Right lobe of liver (tissue), 6 donors: ENCODE results near the gene APOA5. TPM values are rescaled to one million over a fixed set of nuclear protein-coding genes. Genes with fewer than 3 reads are reported as not detected.
"Not testable (repeated sequence)": the region's sequence is repeated elsewhere in the genome, so short reads cannot be mapped to it uniquely, and the experiment has no call there.

ENCODE experiments used
- ATAC-seq, 4 donors: fragments of 200-7000 bp; cut with Tn5 transposase; one replicate each; pipeline ENCODE4 v1.9.1; 2020; ENCODE audit warnings: mild to moderate bottlenecking in 4 of 4, moderate library complexity in 4 of 4
- DNase-seq, 3 donors: peaks; one replicate each; pipeline ENCODE4 v3.0.0-alpha.2; 2020
- H3K27ac ChIP-seq, 3 donors: fragments of 200-600 bp; one replicate each; pipeline ENCODE4 v1.8.0; 2022
- H3K27me3 ChIP-seq, 2 donors: fragments of 200-600 bp; one replicate each; pipeline ENCODE4 v1.8.0; 2022
- H3K36me3 ChIP-seq, 4 donors: fragments of 200-600 bp; sonication (generic) in 1 of 4; one replicate each; pipeline versions ENCODE4 v1.5.1 to v1.8.0; 2017 to 2022; ENCODE audit warnings: control low read depth in 1 of 4
- H3K4me1 ChIP-seq, 4 donors: fragments of 200-600 bp; sonication (generic) in 1 of 4; one replicate each; pipeline versions ENCODE4 v1.5.1 to v1.8.0; 2017 to 2022; ENCODE audit warnings: control low read depth in 1 of 4
- H3K4me3 ChIP-seq, 3 donors: fragments of 200-600 bp; one replicate each; pipeline ENCODE4 v1.8.0; 2022
- H3K9me3 ChIP-seq, 4 donors: fragments of 200-600 bp; sonication (generic) in 1 of 4; one replicate each; pipeline versions ENCODE4 v1.5.1 to v1.8.0; 2017 to 2022; ENCODE audit warnings: control low read depth in 1 of 4
- POLR2A ChIP-seq: fragments of 450-650 bp; IDR thresholded peaks from one replicate; pipeline ENCODE4 v1.6.1; 2017; ENCODE audit warnings: antibody characterized with exemption, mild to moderate bottlenecking
- WGBS: methylation state at CpG from one replicate; pipeline ENCODE4 v1.1.6; 2018; ENCODE audit warnings: low coverage, low lambda C conversion rate; ENCODE audit not compliant: insufficient coverage; ENCODE audit errors: missing lambda C conversion rate; 5-methylcytosine and 5-hydroxymethylcytosine counted together
- intact Hi-C, 2 donors: fragments of 100-400 bp; cut with DNase I; formaldehyde crosslinking; loops; one replicate each; pipeline versions ENCODE4 v1.11.2 to v1.14.1; 2022
- total RNA-seq, 6 experiments: library from RNA; depleted of rRNA in 2 of 6; stranded (reverse); fragments of >200 nt in 2 of 6; fragmentation: NEBNext Ultra II Directional in 3 of 6; extraction: Animal tissue kit (Norgen Biotek cat#: 25700) in 3 of 6; gene quantifications; one replicate each; pipeline versions ENCODE4 v1.1.0 to v1.2.4, GENCODE V29; 2016 to 2023
- TF ChIP-seq, protein P1 (sequence below), 4 donors: fragments of 200-600 bp in 3 of 4; fragments of 450-650 bp in 1 of 4; IDR thresholded peaks; one replicate each; pipeline versions ENCODE4 v1.5.1 to v1.8.0; 2016 to 2022; ENCODE audit warnings: antibody characterized with exemption in 4 of 4, mild to moderate bottlenecking in 2 of 4
- donor health status: DM: no; HTN: yes; CAD: no.
- donor health status: DM: no; HTN: no; CAD: no.
- donor health status: DM: no; HTN: no; CAD: no.
- donor health status: DM: no; HTN: yes; CAD: no.
- donor health status: DM: no; HTN: yes; CAD: no.

The APOA5 gene
- total RNA-seq, 6 experiments from 2014 or later: 57.8 to 1,064 (median 724) TPM

DNA sequence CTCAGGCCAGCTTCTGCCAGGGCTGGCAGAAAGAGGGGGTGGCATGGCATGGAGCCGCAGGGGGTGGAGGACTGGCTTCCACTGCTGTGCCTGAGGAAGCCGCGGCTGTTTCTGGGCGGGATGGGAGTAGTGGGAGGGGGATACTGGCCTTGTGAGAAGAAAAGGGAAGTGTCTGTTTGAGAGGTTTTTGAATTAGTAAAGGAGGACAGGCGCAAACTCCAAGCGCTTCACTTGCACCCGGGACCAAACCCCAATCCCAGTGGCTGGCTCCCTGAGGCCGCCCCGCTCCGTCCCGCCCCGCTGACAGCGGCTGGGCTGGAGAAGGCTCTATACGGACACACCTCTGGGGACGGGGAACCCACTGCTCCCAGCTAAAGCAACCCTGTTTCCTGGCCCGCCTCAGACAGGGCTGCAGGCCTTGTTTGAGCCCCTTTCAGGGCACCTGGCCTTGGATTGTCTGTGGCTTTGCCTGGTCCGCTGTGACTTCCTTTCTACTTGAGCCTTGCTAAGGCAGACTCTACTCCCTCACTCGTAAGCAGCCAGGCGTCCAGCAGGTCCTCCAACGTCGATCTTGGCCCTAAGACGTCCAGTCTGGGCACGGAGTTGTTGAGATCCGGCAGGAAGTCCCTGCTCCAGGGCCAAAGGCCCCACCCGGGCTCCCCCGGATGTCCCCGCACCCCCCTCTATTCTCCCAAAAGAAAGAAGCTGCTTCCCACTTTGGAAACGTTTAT lies 43.5 kb upstream of the APOA5 start:
- intact Hi-C loops: loop anchor here in 1 of 2 donors (5.0 kb wide), 1 partner anchor 43 kb away; the partner anchor contains the start of gene APOA5
- peaks cover 0 to 6% (median 0%) of the 10 kb centered on the region in 4 donors for H3K36me3 ChIP-seq
- peaks cover 0 to 33% (median 12%) of the 10 kb centered on the region in 4 donors for H3K4me1 ChIP-seq
- TF ChIP-seq, protein P1, sequence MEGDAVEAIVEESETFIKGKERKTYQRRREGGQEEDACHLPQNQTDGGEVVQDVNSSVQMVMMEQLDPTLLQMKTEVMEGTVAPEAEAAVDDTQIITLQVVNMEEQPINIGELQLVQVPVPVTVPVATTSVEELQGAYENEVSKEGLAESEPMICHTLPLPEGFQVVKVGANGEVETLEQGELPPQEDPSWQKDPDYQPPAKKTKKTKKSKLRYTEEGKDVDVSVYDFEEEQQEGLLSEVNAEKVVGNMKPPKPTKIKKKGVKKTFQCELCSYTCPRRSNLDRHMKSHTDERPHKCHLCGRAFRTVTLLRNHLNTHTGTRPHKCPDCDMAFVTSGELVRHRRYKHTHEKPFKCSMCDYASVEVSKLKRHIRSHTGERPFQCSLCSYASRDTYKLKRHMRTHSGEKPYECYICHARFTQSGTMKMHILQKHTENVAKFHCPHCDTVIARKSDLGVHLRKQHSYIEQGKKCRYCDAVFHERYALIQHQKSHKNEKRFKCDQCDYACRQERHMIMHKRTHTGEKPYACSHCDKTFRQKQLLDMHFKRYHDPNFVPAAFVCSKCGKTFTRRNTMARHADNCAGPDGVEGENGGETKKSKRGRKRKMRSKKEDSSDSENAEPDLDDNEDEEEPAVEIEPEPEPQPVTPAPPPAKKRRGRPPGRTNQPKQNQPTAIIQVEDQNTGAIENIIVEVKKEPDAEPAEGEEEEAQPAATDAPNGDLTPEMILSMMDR (IDR thresholded peaks at IDR 0.05): no peak
- TF ChIP-seq POLR2A: peak; percentile 43
- peak overlapping the region; percentile 54 to 92 (median 78) for H3K4me3 ChIP-seq
- peak overlapping the region; percentile 75 to 87 (median 85) for H3K27ac ChIP-seq
- H3K27me3 ChIP-seq: no peaks in the 10 kb centered on the region
- DNase-seq (peak; percentile 53 to 87 (median 79)), ATAC-seq (peak; percentile 0 to 47 (median 14))
- WGBS: 12% methylated on average over 6 of the region's 28 CpGs
- no peaks in the 10 kb centered on the region for H3K9me3 ChIP-seq

DNA sequence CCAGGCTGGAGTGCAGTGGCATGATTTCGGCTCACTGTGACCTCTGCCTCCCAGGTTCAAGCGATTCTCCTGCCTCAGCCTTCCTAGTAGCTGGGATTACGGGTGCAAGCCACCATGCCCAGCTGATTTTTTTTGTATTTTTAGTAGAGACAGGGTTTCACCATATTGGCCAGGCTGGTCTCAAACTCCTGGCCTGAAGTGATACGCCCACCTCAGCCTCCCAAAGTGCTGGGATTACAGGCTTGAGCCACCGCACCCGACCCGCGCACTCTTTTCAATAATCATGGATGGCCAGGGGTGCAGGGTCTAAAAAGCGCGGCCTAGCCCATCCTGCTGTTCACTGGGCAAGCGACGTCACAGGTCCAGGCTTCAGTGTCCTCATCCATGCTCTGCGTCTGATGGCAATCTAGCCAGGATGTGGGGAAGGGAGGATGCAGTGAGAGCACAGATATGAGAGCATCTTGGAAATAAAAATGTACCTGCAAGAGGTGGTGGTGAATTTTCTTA lies 42.9 kb upstream of the APOA5 start:
- not testable (repeated sequence) for H3K9me3 ChIP-seq, H3K36me3 ChIP-seq, H3K27me3 ChIP-seq
- peak in 2 of 3 donors; percentile 74 to 86 for DNase-seq
- 26% methylated on average over 3 of the region's 13 CpGs for WGBS
- intact Hi-C loops: loop anchor here in 1 of 2 donors (5.0 kb wide), 1 partner anchor 42 kb away; the partner anchor contains the start of gene APOA5
- Histone ChIP-seq H3K4me1 (peaks cover 0 to 27% (median 9%) of the 10 kb centered on the region in 4 donors), H3K27ac (peak overlapping the region in 2 of 3 donors; percentile 85 to 87), H3K4me3 (peak overlapping the region in 2 of 3 donors; percentile 78 to 92)
- peak in 3 of 4 donors; percentile 2 to 32 (median 10) for ATAC-seq

DNA sequence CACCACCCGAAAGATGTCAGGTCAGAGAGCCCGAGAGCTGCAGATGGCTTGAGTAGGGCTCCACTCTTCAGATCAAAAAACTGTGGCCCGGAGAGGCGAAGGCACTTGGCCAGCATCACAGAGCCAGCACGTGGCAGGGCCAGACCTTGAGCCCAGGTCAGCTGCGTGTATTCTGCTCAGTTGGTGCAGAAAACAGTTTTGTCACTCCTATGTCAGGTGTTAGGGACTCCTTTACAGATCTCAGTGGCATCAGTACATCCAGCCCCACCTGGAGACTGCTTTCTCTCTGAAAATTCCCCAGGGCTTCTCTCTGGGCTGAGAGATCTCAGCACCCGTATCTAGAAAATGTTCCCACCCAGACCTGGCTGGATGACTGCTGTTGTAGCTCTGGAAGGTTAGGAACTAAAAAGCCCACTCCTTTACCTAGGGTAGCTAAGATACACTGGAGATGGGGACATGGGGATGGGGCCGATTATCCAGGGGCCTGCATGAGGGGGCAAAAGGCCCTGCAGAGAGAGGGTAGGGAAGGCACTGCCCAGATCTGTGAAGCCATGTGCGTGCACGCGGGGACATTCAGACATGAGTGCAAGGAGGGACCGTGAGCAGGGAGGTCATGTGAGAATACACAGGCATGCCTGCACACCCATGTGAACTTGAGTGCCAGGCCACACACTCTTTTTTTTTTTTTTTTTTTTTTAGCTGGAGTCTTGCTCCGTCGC lies 42.3 kb upstream of the APOA5 start:
- TF ChIP-seq, protein P1 (IDR thresholded peaks at IDR 0.05): no peak
- TF ChIP-seq POLR2A: peak; percentile 38
- peak overlapping the region in 2 of 3 donors; percentile 80 to 87 for H3K27ac ChIP-seq
- H3K4me1 ChIP-seq: peaks cover 0 to 22% (median 6%) of the 10 kb centered on the region in 4 donors
- intact Hi-C loops: no loop called here
- ATAC-seq: peak; percentile 5 to 30 (median 24)
- WGBS: 39% methylated on average over 11 of the region's 14 CpGs
- peak; percentile 65 to 92 (median 87) for DNase-seq
- H3K36me3 ChIP-seq: peaks cover 0 to 6% (median 0%) of the 10 kb centered on the region in 4 donors
- H3K27me3 ChIP-seq: no peaks in the 10 kb centered on the region
- H3K4me3 ChIP-seq: no peak overlapping the region
- H3K9me3 ChIP-seq: no peaks in the 10 kb centered on the region

DNA sequence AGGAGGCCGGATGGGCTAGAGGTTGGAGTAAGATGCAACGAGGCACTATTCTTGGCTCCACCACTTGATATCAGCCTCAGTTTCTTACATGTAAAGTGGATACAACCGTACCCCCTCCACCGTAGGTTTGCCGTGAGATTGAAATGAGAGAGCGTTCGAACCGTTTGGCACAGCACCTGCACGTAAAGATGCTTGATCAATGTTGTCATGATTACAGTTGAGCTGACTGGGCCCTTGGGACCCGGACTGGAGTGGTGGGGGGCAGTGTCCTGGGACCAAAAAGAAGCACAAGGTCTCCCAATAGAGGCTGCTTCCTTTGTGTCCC lies 41.8 kb upstream of the APOA5 start:
- no peak for ATAC-seq
- Histone ChIP-seq H3K36me3 (peaks cover 0 to 6% (median 0%) of the 10 kb centered on the region in 4 donors), H3K4me3 (peak overlapping the region in 2 of 3 donors; percentile 81 to 90), H3K4me1 (peaks cover 0 to 22% (median 6%) of the 10 kb centered on the region in 4 donors), H3K9me3 (no peaks in the 10 kb centered on the region), H3K27me3 (no peaks in the 10 kb centered on the region), H3K27ac (peak overlapping the region in 2 of 3 donors; percentile 80 to 87)
- intact Hi-C loops: no loop called here
- TF ChIP-seq, protein P1 (IDR thresholded peaks at IDR 0.05): no peak
- no peak for TF ChIP-seq POLR2A
- DNase-seq: no peak
- WGBS: 37% methylated on average over 9 of the region's 10 CpGs
